GM19455 (cell line): Measurements from ENCODE around the gene S100A8.
"Not testable (repeated sequence)": the region's sequence is repeated elsewhere in the genome, so short reads cannot be mapped to it uniquely, and the experiment has no call there.

Experiments
- ATAC-seq: cut with Tn5 transposase; IDR thresholded peaks from one replicate; pipeline ENCODE4 v1.9.1; 2021; ENCODE audit not compliant: unreplicated experiment

Gene S100A8

DNA sequence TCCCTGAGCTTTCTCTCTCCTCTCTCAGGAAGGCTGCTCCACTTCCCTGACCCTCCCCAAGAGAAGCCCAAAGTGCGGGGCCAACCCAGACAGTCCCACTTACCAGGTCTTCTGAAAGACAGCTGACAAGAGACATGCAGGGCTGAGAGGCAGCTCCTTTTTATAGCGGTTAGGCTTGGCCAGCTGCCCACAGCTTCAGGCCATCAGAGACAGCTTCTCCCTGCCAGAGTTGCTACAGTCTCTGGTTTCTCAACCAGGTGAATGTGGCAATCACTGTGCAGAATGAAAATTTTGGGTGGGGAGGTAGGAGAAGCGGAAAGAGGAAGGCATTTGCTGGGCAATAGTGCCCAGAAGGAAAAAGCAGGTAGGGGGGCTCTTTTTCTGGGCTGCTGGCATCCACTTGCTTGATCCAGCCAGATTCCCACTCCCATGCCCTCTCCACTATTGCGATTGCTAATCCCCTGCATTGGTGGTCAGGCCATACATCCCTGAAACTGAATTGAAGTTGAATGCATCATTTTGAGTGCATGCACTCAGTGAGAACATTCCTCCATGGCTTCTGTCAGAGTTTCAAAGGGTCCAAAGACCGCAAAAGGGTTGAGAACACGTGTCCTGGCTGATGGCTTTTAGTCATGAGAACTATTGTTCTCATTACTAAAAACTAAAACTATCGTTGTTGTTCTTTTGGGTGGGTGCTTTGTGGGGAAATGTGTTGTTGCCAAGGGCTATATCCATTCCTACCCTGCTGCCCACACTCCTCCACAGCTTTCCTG is at the start of gene S100A8:
S100A8 (minus strand) TSS at position 136 of the 773 bp plus-strand sequence. CDS start 538 bp downstream, outside the sequence.
- ATAC-seq = no peak

- no peak for ATAC-seq
These were observed 48.4 kb upstream of the S100A8 start for GRCh38 chr1:153439273-153439672.

GRCh38 chr1:153438599-153438998 is 47.7 kb upstream of the S100A8 start:
- no peak for ATAC-seq

DNA sequence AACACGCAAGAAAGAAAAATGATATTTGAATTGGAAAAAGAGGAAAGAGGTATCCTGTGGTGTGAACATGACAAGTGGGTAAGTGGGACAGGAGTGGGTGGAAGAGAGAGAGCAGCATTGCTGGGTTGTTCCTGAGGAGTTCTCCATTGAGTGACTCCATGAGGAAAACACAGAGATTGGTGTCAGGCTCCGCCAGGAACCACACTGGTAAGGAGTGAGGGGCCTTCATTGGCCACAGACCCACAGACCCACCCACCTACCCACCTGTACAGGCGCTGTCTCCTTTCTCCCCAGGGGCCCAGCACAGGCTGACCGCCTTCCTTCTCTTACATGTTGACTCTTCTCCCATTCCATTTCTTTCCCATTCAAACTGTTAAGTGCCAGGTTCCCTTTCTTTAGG is 46.4 kb upstream of the S100A8 start:
- ATAC-seq = no peak

DNA sequence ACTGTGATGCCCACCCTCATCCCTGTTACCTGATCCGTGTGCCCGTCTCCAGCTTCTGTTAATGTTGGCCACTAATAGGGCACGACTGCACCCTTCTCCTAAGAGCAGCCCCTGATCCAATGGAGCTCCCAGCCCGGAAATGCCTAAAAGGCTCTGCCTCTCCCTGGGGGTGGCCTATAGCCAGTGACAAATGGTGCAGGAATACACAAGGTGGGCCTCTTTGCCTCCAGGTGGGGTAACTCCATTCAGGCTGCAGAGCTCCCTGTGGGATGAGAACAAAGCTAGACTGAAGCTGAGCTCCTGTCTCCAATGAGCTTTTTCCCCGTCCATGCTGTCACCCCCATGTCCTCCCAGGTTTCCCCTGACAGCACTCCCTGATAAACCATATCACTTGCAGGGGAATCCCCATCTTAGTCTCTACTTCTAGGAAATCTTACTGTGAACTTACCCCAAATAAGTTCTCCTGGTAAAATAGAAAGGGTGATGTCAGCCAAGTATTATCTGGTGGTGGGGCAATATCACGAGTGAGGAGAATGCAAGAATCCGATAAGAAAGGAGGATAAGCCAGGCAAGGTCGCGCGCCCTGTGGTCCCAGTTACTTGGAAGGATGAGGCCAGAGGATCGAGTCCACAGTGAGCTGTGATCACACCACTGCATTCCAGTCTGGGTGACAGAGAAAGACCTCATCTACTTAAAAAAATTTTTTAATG is 44.0 kb upstream of the S100A8 start:
- ATAC-seq = no peak

DNA sequence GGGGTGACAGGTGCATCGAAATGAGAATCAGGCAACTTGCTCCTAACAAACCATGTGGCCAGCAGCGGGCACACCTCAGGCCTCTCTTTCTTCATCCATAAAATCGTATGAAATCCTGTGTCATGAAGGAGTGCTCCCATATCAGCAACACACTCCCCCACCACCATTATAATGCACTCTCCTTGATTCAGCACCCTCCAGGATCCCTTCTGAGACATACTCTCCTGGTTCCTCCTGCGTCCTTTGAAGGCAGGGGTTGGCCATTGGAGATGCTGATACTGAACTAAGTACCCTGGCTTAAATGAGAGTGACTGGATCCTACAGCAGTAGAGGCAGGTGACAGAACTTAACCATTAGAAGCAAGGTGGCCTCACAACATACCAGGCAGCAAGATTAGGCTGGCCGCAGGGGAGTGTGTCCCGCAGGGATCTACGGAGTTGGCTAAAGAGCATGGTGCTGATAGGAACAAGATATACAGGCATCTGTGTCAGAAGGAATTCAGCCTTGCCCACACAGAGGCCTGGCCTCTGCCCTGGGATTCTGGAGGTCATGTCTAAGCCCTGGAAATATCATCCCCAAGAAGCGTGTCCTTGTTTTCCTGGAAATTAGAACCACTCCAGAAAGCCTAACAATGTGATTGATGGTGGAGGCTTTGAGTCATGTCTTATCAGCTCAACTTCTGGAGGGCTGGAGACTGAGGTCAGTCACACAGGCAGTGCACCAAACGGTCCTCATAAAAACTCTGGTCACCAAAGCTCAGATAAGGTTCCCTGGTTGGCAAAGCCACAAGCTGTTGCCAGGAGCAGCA is 42.2 kb upstream of the S100A8 start:
- no peak for ATAC-seq

DNA sequence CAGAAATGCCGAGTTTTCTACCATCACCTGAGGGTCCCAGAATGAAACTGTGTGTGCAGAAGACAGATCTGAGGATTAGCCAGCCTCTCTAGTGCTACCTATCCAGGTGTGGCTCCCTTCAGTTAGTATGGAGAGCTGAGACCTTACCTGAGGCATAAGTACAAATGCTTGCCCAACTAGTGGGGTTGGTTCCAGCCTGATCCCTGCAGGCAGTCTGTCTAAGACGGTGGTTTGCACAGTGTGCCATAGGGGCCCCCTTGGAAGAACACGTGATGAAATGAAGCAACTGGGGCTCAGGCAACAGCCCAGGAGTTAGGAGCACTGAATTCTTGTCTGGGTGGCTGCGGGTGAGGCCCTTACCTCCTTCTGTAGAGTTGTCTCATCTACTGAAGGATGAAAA is 41.1 kb upstream of the S100A8 start:
- ATAC-seq = no peak

GRCh38 chr1:153431427-153431826 is 40.6 kb upstream of the S100A8 start:
- ATAC-seq = no peak

DNA sequence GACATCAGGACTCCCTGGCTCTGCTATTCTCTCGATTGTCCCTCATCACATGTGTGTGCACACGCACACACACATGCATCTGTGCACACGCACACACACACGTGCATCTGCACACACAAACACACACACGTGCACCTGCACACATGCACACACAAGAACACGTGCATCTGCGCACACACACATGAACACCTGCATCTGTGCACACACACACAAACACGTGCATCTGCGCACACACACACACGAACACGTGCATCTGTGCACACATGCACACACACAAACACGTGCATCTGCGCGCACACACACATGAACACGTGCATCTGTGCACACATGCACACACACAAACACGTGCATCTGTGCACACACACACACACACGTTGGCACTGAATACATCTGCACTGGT is 40.1 kb upstream of the S100A8 start:
- ATAC-seq = no peak

- ATAC-seq = no peak
These were observed 39.7 kb upstream of the S100A8 start for GRCh38 chr1:153430561-153430960.

DNA sequence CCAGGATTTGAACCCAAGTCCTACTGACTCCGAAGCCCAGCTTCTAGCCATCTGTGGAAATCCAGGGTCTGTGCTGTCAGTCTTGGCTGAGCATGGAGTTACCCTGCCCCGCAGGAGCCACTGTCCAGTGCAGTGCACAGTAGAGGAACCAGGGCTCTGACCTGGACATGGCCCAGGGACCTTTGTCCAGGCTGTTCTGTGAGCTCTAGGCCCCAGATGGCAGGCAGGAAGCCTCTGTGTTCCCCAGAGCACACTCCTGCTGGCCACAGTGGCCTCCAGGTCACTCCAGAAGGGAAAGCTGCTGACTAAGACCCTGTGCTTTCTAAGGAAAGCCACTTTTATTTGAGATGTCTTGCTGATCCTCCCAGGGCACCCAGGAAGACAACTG is 39.3 kb upstream of the S100A8 start:
- no peak for ATAC-seq

DNA sequence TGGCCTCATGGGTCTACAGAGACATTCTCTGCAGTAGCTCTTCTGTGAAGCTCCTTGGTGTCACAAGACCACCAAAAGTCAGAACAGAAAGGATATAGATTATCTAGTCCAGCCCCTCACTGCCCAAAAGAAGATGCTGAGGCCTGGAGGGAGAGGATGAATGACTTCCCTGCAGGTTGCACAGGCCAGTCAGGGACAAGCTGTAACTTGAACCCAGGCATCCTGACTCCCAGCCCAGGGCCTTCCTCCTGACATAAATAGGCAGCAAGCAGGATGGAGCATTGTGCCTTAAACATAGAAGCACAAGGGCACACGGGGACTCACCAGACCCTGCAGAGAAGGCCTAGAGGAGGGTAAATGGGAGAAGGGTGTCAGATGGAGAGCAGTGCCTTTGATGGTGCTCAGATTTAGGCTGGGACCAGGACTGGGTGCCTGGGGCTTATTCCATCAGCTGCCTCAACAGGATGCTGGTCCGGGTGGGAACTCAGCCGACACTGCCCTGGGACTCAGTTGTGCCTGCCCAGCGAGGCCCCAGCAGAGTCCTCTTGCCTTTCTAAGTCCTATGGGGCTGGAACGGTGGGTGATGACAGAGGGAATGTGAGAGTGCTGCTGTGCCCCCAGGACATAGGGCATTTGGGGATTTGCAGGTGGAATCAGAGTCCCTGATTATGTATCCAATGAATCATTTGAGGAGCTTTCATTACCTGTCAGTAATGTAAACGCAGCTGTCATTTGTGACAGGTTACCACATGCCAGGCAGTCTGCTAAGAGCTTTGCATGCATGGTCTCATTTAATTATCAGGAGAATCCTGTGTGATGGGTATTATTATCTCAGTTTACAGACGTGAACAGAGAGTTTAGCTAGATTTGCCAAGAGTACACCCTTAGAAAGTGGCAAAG is 38.6 kb upstream of the S100A8 start:
- ATAC-seq = no peak

DNA sequence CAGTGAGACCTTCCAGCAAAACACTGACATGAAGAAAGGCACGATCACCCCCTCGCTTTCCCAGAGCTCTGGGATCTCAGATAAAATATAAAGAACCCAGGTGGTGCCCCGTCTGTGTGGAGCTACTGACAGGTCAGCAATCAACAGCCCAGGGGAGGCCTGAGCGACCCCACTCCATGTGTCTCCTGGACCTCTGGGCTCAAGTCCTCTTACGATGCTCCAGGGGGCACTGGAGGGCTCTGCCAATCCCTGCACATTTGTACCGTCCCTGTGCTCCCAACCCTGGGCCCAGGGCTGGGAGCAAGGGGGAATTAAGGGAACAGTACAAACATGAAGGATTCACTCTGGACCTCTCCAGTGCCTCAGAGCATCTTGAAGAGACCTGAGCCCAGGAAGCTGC is 37.9 kb upstream of the S100A8 start:
- ATAC-seq = no peak

DNA sequence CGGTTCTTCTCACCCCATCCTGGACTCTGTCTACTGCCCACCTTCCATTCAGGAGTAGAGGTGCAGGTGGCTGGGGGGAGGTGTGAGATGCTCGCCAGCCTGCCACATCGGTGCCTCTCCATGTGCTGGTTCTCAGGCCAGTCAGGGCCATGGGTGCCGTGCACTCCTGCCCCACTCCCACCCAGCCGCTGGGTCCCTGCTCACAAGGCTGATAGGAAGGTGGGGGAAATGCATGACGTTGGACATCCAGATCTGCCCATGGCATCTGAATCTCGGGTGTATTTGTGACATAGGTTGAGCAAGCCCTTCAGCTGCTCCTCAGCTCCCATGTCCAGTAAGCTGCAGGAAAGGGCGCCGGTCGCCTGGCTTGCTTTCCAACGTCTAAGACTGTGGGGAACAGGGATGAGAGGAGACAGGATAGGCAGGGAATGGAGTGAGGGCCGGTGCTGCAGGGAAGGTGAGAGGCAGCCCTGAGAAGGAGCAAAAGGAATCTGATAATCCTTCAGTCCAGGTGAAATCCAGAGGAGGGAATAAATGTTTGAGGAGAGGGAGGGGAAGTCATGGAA is 37.3 kb upstream of the S100A8 start:
- no peak for ATAC-seq

- ATAC-seq = no peak
These were observed 35.9 kb upstream of the S100A8 start for GRCh38 chr1:153426809-153427208.

GRCh38 chr1:153422450-153423068 is 31.7 kb upstream of the S100A8 start:
- no peak for ATAC-seq

- no peak for ATAC-seq
These were observed 29.4 kb upstream of the S100A8 start for GRCh38 chr1:153420306-153420705.

GRCh38 chr1:153419436-153419793 is 28.5 kb upstream of the S100A8 start:
- ATAC-seq = not testable (repeated sequence)

GRCh38 chr1:153418758-153419435 is 28.0 kb upstream of the S100A8 start:
- not testable (repeated sequence) for ATAC-seq
